GM12892 (cell line): ENCODE data around the gene ASNSD1.

Experiments used
- POLR2A ChIP-seq: IDR thresholded peaks from 2 replicates; pipeline ENCODE4 v1.6.1; 2011; ENCODE audit warnings: low read depth, low read length, control low read depth
- POLR2AphosphoS5 ChIP-seq: IDR thresholded peaks from 2 replicates; pipeline ENCODE4 v1.6.1; 2011; ENCODE audit warnings: low read depth, low read length, control low read depth

DNA sequence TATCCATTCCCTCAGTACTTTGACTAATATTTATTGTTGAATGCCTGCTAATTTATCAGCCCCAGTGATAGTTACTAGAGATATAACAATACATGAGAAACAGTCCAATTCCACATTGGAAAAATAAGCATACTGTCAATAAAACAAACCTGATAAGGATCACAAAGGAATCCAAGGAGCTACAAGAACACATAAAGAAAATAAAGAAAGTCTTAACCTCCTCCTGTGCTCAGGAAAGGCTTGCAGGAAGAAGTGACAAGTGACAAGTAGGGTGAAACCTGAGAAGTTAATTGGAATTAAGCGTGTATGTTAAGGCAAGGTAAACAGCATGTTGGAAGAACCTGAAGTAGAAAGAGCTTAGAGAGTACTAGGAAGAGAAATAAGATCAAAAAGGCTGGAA, 20.3 kb upstream of the ASNSD1 start:
- TF ChIP-seq POLR2A (no peak), POLR2AphosphoS5 (no peak)
